B cell (primary cell): ENCODE data around the gene TRIP4. TPM values are rescaled to one million over a fixed set of nuclear protein-coding genes. Genes with fewer than 3 reads are reported as not detected.

ENCODE experiments used
- ATAC-seq: fragments of 200-7000 bp; cut with Tn5 transposase; one replicate; pipeline ENCODE4 v1.10.0; 2021; ENCODE audit warnings: low read depth, mild to moderate bottlenecking, moderate number of reproducible peaks, moderate library complexity
- CTCF ChIA-PET: fragments of 350-600 bp; sonication (Branson Sonifier 250); formaldehyde crosslinking; loops from one replicate; lab custom pipeline; 2021; ENCODE audit warnings: antibody characterized with exemption, inconsistent platforms; lab: Charles Lee
- POLR2A ChIA-PET: fragments of 350-600 bp; sonication (Branson Sonifier 250); formaldehyde crosslinking; loops from one replicate; lab custom pipeline; 2021; ENCODE audit warnings: antibody characterized with exemption; lab: Charles Lee
- DNase-seq: peaks from one replicate; pipeline ENCODE4 v3.0.0; 2013
- H2AFZ ChIP-seq: 2 replicates; pipeline ENCODE4 v1.6.1; 2012; ENCODE audit warnings: mild to moderate bottlenecking, low read depth, low read length; ENCODE audit not compliant: insufficient read depth, poor library complexity, severe bottlenecking
- H3K27ac ChIP-seq, 2 donors: 1 replicate in 1 of 2; 2 replicates in 1 of 2; pipeline ENCODE4 v1.5.1; 2012 to 2013; ENCODE audit warnings: low read length in 2 of 2, mild to moderate bottlenecking in 2 of 2, moderate library complexity in 1 of 2
- H3K27me3 ChIP-seq, 4 experiments: fragments of 200-600 bp in 1 of 4; sonication (generic) in 1 of 4; replicated peaks in 1 of 4; 1 replicate in 2 of 4; 2 replicates in 2 of 4; pipeline versions ENCODE4 v1.6.1 to v1.7.0; 2013 to 2016; ENCODE audit warnings: low read length in 3 of 4, mild to moderate bottlenecking in 2 of 4, mixed read lengths in 1 of 4, moderate library complexity in 1 of 4; ENCODE audit not compliant: insufficient read depth in 4 of 4, control insufficient read depth in 3 of 4; ENCODE audit errors: control extremely low read depth in 1 of 4
- H3K36me3 ChIP-seq, 2 experiments: replicated peaks in 1 of 2; 1 replicate in 1 of 2; 2 replicates in 1 of 2; pipeline versions ENCODE4 v1.6.1 to v1.7.1; 2013; ENCODE audit warnings: low read length in 1 of 2; ENCODE audit not compliant: insufficient read depth in 2 of 2, control insufficient read depth in 1 of 2; ENCODE audit errors: control extremely low read depth in 1 of 2, extremely low read depth in 1 of 2
- H3K4me1 ChIP-seq, 2 donors: fragments of 200-600 bp in 1 of 2; sonication (generic) in 1 of 2; 1 replicate in 1 of 2; 2 replicates in 1 of 2; pipeline versions ENCODE4 v1.5.1 to v1.6.1; 2013 to 2017; ENCODE audit warnings: low read length in 2 of 2; ENCODE audit not compliant: control insufficient read depth in 2 of 2, insufficient read depth in 2 of 2
- H3K4me2 ChIP-seq: replicated peaks from 2 replicates; pipeline ENCODE3; 2012; ENCODE audit warnings: mild to moderate bottlenecking, low read depth, low read length; ENCODE audit not compliant: poor library complexity, severe bottlenecking
- H3K4me3 ChIP-seq, 5 experiments: fragments of 200-600 bp in 1 of 5; sonication (generic) in 1 of 5; 1 replicate in 3 of 5; 2 replicates in 2 of 5; pipeline versions ENCODE4 v1.5.1 to v1.7.0; 2011 to 2016; ENCODE audit warnings: low read length in 4 of 5, mild to moderate bottlenecking in 4 of 5, low read depth in 2 of 5, control low read depth in 1 of 5, moderate library complexity in 1 of 5; ENCODE audit not compliant: insufficient read depth in 1 of 5; ENCODE audit errors: control extremely low read depth in 1 of 5, extremely low read depth in 1 of 5
- H3K79me2 ChIP-seq: fragments of 200-600 bp; sonication (generic); one replicate; pipeline ENCODE4 v1.6.0; 2016; ENCODE audit warnings: low read length; ENCODE audit not compliant: control insufficient read depth, insufficient read depth
- H3K9ac ChIP-seq: fragments of 200-600 bp; sonication (generic); 2 replicates; pipeline ENCODE4 v1.6.1; 2017; ENCODE audit warnings: mild to moderate bottlenecking, low read length, moderate library complexity
- H3K9me3 ChIP-seq, 3 donors: one replicate each; pipeline versions ENCODE4 v1.6.1 to v1.7.1; 2013; ENCODE audit warnings: low read length in 2 of 3; ENCODE audit not compliant: control insufficient read depth in 2 of 3, insufficient read depth in 1 of 3; ENCODE audit errors: control extremely low read depth in 1 of 3
- H4K20me1 ChIP-seq: 2 replicates; pipeline ENCODE4 v1.6.0; 2012; ENCODE audit warnings: mild to moderate bottlenecking, low read length; ENCODE audit not compliant: insufficient read depth, control insufficient read depth, poor library complexity, severe bottlenecking
- H3K27ac Mint-ChIP-seq: one replicate; pipeline ENCODE4 v1.8.0; 2021; ENCODE audit warnings: mixed read lengths
- H3K27me3 Mint-ChIP-seq: one replicate; pipeline ENCODE4 v1.8.0; 2021; ENCODE audit warnings: mixed read lengths
- H3K4me1 Mint-ChIP-seq: one replicate; pipeline ENCODE4 v1.8.0; 2021; ENCODE audit warnings: mixed read lengths
- H3K4me3 Mint-ChIP-seq: one replicate; pipeline ENCODE4 v1.8.0; 2021; ENCODE audit warnings: mixed read lengths
- H3K9me3 Mint-ChIP-seq: one replicate; pipeline ENCODE4 v1.8.0; 2022; ENCODE audit warnings: mixed read lengths; ENCODE audit not compliant: insufficient read depth
- CTCF ChIP-seq: fragments of 200-600 bp; IDR thresholded peaks from one replicate; pipeline ENCODE4 v1.8.0; 2022; ENCODE audit warnings: antibody characterized with exemption, mild to moderate bottlenecking
- EZH2 ChIP-seq: IDR thresholded peaks from 2 replicates; pipeline ENCODE4 v1.6.1; 2012; ENCODE audit warnings: borderline replicate concordance, low read depth, mild to moderate bottlenecking, moderate library complexity, low read length; ENCODE audit not compliant: insufficient read depth, poor library complexity, severe bottlenecking
- WGBS: methylation state at CpG from one replicate; pipeline ENCODE4 v1.1.5; 2013; ENCODE audit warnings: missing lambda C conversion rate; ENCODE audit not compliant: insufficient coverage; 5-methylcytosine and 5-hydroxymethylcytosine counted together
- intact Hi-C: fragments of 100-400 bp; cut with micrococcal nuclease; formaldehyde crosslinking; loops from one replicate; pipeline ENCODE4 v1.10.0; 2022
- polyA plus RNA-seq: library from polyadenylated mRNA; depleted of rRNA; stranded (reverse); fragments of >200 nt; gene quantifications from 2 replicates; pipeline ENCODE4 v1.2.3, GENCODE V29; 2012
- total RNA-seq, 2 donors: library from RNA; stranded (reverse); fragments of 120-200 nt in 1 of 2; gene quantifications; 1 replicate in 1 of 2; 2 replicates in 1 of 2; pipeline versions ENCODE4 v1.2.3 to v1.2.4, GENCODE V29; 2013 to 2022

TRIP4 gene
- total and polyA plus RNA-seq, 2 donors (not counting 1 experiment from before 2014, with no cell fraction given): 13.7 to 38.2 TPM

GRCh38 chr15:64480891-64481290, 93.3 kb downstream of the TRIP4 start:
- H3K4me1 ChIP-seq: peaks cover 0 to 4% of the 10 kb centered on the region in 2 donors
- ChIA-PET CTCF (interaction anchor here (1.7 kb wide), 1 partner anchor 19 kb away, joined by 3 read pairs; no protein-coding TSS in a partner anchor), POLR2A (no interaction called here)
- no peaks in the 10 kb centered on the region for H4K20me1 ChIP-seq
- H3K27ac ChIP-seq: no peak overlapping the region
- Mint-ChIP-seq H3K27me3 (no peaks in the 10 kb centered on the region), H3K4me1 (peaks cover 17% of the 10 kb centered on the region), H3K27ac (no peak overlapping the region), H3K9me3 (no peaks in the 10 kb centered on the region), H3K4me3 (no peak overlapping the region)
- H3K36me3 ChIP-seq: peaks cover 1 to 3% of the 10 kb centered on the region in 2 experiments
- DNase-seq (no peak), ATAC-seq (no peak)
- H2AFZ ChIP-seq: no peak overlapping the region
- H3K4me3 ChIP-seq: no peak overlapping the region
- intact Hi-C loops: no loop called here
- no peak overlapping the region for H3K4me2 ChIP-seq
- H3K9me3 ChIP-seq: no peaks in the 10 kb centered on the region
- no peak for TF ChIP-seq EZH2
- TF ChIP-seq CTCF: no peak
- H3K27me3 ChIP-seq: no peaks in the 10 kb centered on the region
- peaks cover 29% of the 10 kb centered on the region for H3K79me2 ChIP-seq
- H3K9ac ChIP-seq: no peak overlapping the region
- WGBS: no CpG with 5 or more reads among the region's 4 CpGs

- H4K20me1 ChIP-seq: no peaks in the 10 kb centered on the region
- intact Hi-C loops: no loop called here
- no peaks in the 10 kb centered on the region for H3K4me1 ChIP-seq
Observed at GRCh38 chr15:64483749-64484148, 96.1 kb downstream of the TRIP4 start.

More at GRCh38 chr15:64483749-64484148, 96.1 kb downstream of the TRIP4 start:
- no peak for TF ChIP-seq CTCF
- TF ChIP-seq EZH2: no peak
- no peak overlapping the region for H3K4me3 Mint-ChIP-seq
- ChIA-PET CTCF (interaction anchor here (1.2 kb wide), 1 partner anchor 14 kb away, joined by 3 read pairs; no protein-coding TSS in a partner anchor), POLR2A (interaction anchor here (0.7 kb wide), 1 partner anchor 1386 kb away, joined by 4 read pairs; no protein-coding TSS in a partner anchor)
- ATAC-seq (no peak), DNase-seq (no peak)
- Histone ChIP-seq H3K4me3 (no peak overlapping the region), H3K79me2 (peaks cover 12% of the 10 kb centered on the region), H3K27ac (no peak overlapping the region), H3K4me2 (no peak overlapping the region), H3K9ac (no peak overlapping the region), H3K36me3 (peaks cover 1 to 3% of the 10 kb centered on the region in 2 experiments), H3K27me3 (no peaks in the 10 kb centered on the region), H2AFZ (no peak overlapping the region), H3K9me3 (no peaks in the 10 kb centered on the region)
- H3K4me1 Mint-ChIP-seq: peaks cover 6% of the 10 kb centered on the region
- no peaks in the 10 kb centered on the region for H3K9me3 Mint-ChIP-seq
- H3K27ac Mint-ChIP-seq: no peak overlapping the region
- no peaks in the 10 kb centered on the region for H3K27me3 Mint-ChIP-seq
